Heart left ventricle (tissue), 16 donors: Measurements from ENCODE around the gene DNAAF6. TPM values are rescaled to one million over a fixed set of nuclear protein-coding genes. Genes with fewer than 3 reads are reported as not detected.

Experiments used
- ATAC-seq, 4 donors: fragments of 200-7000 bp; cut with Tn5 transposase; one replicate each; pipeline ENCODE4 v1.9.1; 2020 to 2022; ENCODE audit warnings: moderate library complexity in 4 of 4, mild to moderate bottlenecking in 3 of 4, moderate number of reproducible peaks in 1 of 4
- DNase-seq, 5 donors: peaks; one replicate each; pipeline ENCODE4 v3.0.0-alpha.2; 2020
- H3K27ac ChIP-seq, 12 donors: fragments of 200-600 bp; sonication (generic) in 4 of 12; one replicate each; pipeline versions ENCODE4 v1.5.0 to v1.8.0; 2016 to 2022; ENCODE audit warnings: mild to moderate bottlenecking in 2 of 12
- H3K27me3 ChIP-seq, 9 donors: fragments of 200-600 bp; sonication (generic) in 2 of 9; one replicate each; pipeline versions ENCODE4 v1.5.1 to v1.8.0; 2016 to 2022; ENCODE audit warnings: mild to moderate bottlenecking in 3 of 9
- H3K36me3 ChIP-seq, 9 donors: fragments of 200-600 bp; sonication (generic) in 2 of 9; one replicate each; pipeline versions ENCODE4 v1.5.0 to v1.8.0; 2018 to 2022; ENCODE audit warnings: mild to moderate bottlenecking in 2 of 9
- H3K4me1 ChIP-seq, 12 donors: fragments of 200-600 bp; sonication (generic) in 4 of 12; one replicate each; pipeline versions ENCODE4 v1.5.0 to v1.8.0; 2016 to 2022; ENCODE audit warnings: mild to moderate bottlenecking in 3 of 12
- H3K4me3 ChIP-seq, 12 donors: fragments of 200-600 bp; sonication (generic) in 4 of 12; one replicate each; pipeline versions ENCODE4 v1.5.0 to v1.8.0; 2017 to 2022; ENCODE audit warnings: mild to moderate bottlenecking in 9 of 12, moderate library complexity in 4 of 12
- H3K9me3 ChIP-seq, 12 donors: fragments of 200-600 bp; sonication (generic) in 4 of 12; one replicate each; pipeline versions ENCODE4 v1.5.0 to v1.8.0; 2016 to 2022; ENCODE audit warnings: mild to moderate bottlenecking in 1 of 12
- CTCF ChIP-seq, 12 donors: fragments of 200-600 bp; sonication (generic) in 4 of 12; IDR thresholded peaks; one replicate each; pipeline versions ENCODE4 v1.5.0 to v1.8.0; 2018 to 2022; ENCODE audit warnings: antibody characterized with exemption in 12 of 12, mild to moderate bottlenecking in 5 of 12
- POLR2A ChIP-seq, 2 donors: fragments of 450-650 bp; IDR thresholded peaks; one replicate each; pipeline ENCODE4 v1.6.1; 2017; ENCODE audit warnings: antibody characterized with exemption in 2 of 2, mild to moderate bottlenecking in 2 of 2, moderate library complexity in 2 of 2
- WGBS, 4 donors: extraction: QIAGEN DNeasy Blood & Tissue Kit in 2 of 4; methylation state at CpG; one replicate each; pipeline versions ENCODE4 v1.1.5 to v1.1.7; 2013 to 2018; 5-methylcytosine and 5-hydroxymethylcytosine counted together
- intact Hi-C, 10 donors: fragments of 100-400 bp; cut with DNase I; formaldehyde crosslinking; loops; one replicate each; pipeline versions ENCODE4 v1.11.1 to v1.14.2; 2022
- polyA plus RNA-seq, 2 donors: library from polyadenylated mRNA; stranded (reverse); fragments of 200-250 nt; gene quantifications; one replicate each; pipeline ENCODE4 v1.2.3, GENCODE V29; 2013
- total RNA-seq, 9 donors: library from RNA; depleted of rRNA in 2 of 9; stranded (reverse); fragments of >200 nt in 2 of 9; fragmentation: NEBNext Ultra II Directional in 3 of 9; extraction: Animal tissue kit (Norgen Biotek cat#: 25700) in 3 of 9; gene quantifications; one replicate each; pipeline versions ENCODE4 v1.1.0 to v1.2.4, GENCODE V29; 2016 to 2023
- donor health status: ischemic (EF 13 %, LVEDD 7.1; RV severe dilation, severe dysfunction).
- donor health status: healthy with polysubstance abuse.
- donor health status: DM: no; HTN: yes; CAD: no.
- donor health status: DM: no; HTN: no; CAD: no.
- donor health status: ischemic (EF 25% LVEDD 6.9; RV normal size, moderate dysfunction).
- donor health status: ischemic (EF 25% LVEDD 5.7; RV mildly dilated, moderate dysfunction).
- donor health status: healthy.
- donor health status: DM: yes; HTN: yes; CAD: no.
- donor health status: ischemic (EF 35%, LVEDD 5.7; RV mildly dilated, moderate dysfunction).
- donor health status: nonischemic (EF 11% LVEDD 7.7; RV severe dilation, severe dysfunction).
- donor health status: DM: yes; HTN: yes; CAD: no.
- donor health status: PGD.
- donor health status: ischemic (EF 29% LVEDD 5.4; RV normal size, mild dysfunction).
- donor health status: nonischemic (EF 23%, LVEDD 6.1; RV moderate dilation, normal function).

The DNAAF6 gene
- total and polyA plus RNA-seq, 11 donors, result not detected

DNA sequence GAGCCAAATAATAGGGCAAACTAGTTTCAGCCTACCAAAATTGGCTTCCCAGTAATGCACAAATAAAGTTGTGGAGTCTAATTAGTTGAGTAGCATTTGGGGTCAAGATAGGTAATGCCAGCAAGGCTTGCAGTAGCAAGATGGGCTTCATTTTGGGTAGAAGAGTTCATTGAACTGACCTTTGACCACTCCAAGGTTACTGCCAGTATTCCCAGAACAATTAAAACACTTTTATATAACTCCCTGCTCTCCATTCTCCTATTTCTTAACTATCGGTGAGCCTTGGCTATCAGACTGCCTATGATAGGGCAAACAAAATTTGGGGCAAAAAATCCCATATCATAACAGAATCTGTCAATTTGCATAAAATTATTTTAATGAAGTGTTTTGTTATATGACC, 7.1 kb downstream of the DNAAF6 start:
- no peak for TF ChIP-seq POLR2A (IDR thresholded peaks at IDR 0.05)
- TF ChIP-seq CTCF (IDR thresholded peaks at IDR 0.05), result no peak
- Histone ChIP-seq H3K27me3 (peaks cover 0 to 21% (median 0%) of the 10 kb centered on the region in 9 donors), H3K9me3 (no peaks in the 10 kb centered on the region), H3K27ac (no peak overlapping the region), H3K4me3 (no peak overlapping the region), H3K36me3 (no peaks in the 10 kb centered on the region), H3K4me1 (no peaks in the 10 kb centered on the region)
- intact Hi-C loops, result no loop called here
- 78 to 97% (median 92%) methylated on average over 1 of the region's 1 CpG for WGBS, 4 donors
- ATAC-seq, result no peak
- no peak for DNase-seq

DNA sequence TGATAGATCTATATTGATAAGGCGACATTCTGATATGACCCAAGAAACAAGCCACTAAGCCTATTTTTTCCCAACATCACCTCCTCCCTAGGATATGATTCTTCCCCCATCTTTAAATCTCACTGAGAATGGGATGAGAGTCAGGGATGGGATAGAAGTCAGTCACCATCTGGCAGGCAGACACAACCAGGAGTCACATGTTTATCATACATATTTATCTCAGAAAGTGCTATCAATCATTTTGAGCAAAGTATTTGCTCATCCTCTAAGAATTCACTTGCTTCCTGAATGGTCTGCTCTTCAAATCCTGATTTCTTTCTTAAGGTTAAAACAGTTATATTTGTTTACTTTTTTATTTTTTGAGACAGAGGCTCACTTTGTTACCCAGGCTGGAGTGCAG, 20.3 kb downstream of the DNAAF6 start:
- 71 to 100% (median 85%) methylated on average over 1 of the region's 1 CpG for whole genome bisulfite sequencing, 4 donors
- Histone ChIP-seq H3K36me3 (no peaks in the 10 kb centered on the region), H3K4me3 (no peak overlapping the region), H3K27me3 (peaks cover 0 to 28% (median 0%) of the 10 kb centered on the region in 9 donors), H3K27ac (no peak overlapping the region), H3K9me3 (no peaks in the 10 kb centered on the region), H3K4me1 (no peaks in the 10 kb centered on the region)
- DNase-seq (no peak), ATAC-seq (no peak)
- TF ChIP-seq POLR2A (IDR thresholded peaks at IDR 0.05) (no peak), CTCF (IDR thresholded peaks at IDR 0.05) (no peak)
- intact Hi-C loops, result no loop called here

DNA sequence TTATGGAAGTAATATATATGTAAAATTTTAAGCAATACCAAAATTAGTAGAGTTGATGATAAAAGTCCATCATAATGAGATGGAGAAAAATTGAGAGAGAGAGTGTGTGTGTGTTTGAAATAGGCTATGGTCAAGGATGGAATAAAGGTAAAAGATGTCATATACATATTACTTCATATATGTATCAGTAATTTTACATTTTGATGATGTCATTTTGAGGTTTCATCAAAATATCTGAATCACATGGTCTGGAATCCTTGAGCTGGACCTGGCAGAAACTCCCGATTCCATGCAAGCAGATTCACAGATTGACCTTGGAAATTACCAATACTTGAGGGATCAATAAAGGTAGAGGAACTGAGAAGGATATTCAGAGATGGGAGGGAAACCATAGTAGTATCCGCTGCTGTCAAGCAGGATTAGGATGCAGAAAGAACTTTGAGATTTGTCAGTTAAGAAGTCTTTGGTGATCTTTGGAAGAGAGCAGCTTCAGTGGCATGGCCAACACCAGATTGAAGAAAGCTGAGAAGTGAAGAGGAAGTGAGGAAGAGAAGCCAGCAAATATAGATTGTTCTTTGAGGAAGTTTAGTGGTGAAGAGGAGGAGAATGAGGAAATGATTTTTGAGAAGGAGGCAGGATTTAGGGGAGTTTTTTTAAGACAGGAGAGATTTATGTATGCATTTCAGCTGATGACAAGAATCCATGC, 21.5 kb downstream of the DNAAF6 start:
- Histone ChIP-seq H3K9me3 (no peaks in the 10 kb centered on the region), H3K4me1 (no peaks in the 10 kb centered on the region), H3K36me3 (no peaks in the 10 kb centered on the region), H3K4me3 (no peak overlapping the region), H3K27ac (no peak overlapping the region), H3K27me3 (peaks cover 0 to 21% (median 0%) of the 10 kb centered on the region in 9 donors)
- TF ChIP-seq POLR2A (IDR thresholded peaks at IDR 0.05) (no peak), CTCF (IDR thresholded peaks at IDR 0.05) (no peak)
- DNase-seq (no peak), ATAC-seq (no peak)
- WGBS, 4 donors, result 74 to 95% (median 88%) methylated on average over 2 of the region's 2 CpGs
- intact Hi-C loops, result no loop called here

DNA sequence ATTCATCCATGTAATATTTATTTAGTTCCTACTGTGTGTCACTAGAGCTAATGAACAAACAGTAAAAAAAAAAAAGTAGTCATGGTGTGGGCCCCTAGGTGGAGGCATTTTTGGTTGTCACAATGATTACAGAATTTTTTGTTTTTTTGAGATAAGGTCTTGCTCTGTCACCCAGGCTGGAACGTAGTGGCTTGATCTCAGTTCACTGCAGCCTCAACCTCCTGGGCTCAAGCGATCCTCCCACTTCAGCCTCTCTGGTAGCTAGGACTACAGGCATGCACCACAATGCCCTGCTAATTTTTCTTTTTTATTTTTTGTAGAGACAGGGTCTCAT, 22.0 kb downstream of the DNAAF6 start:
- Histone ChIP-seq H3K4me1 (no peaks in the 10 kb centered on the region), H3K4me3 (no peak overlapping the region), H3K9me3 (no peaks in the 10 kb centered on the region), H3K27me3 (peaks cover 0 to 16% (median 0%) of the 10 kb centered on the region in 9 donors), H3K36me3 (no peaks in the 10 kb centered on the region), H3K27ac (no peak overlapping the region)
- ATAC-seq, result no peak
- intact Hi-C loops, result no loop called here
- 69 to 83% (median 76%) methylated on average over 2 of the region's 2 CpGs for WGBS, 4 donors
- no peak for DNase-seq
- TF ChIP-seq POLR2A (IDR thresholded peaks at IDR 0.05), result no peak
- no peak for TF ChIP-seq CTCF (IDR thresholded peaks at IDR 0.05)
